COLO829 (cell line): ENCODE data around the gene NKG7.

Source experiments
- DNase-seq: peaks from one replicate; pipeline ENCODE4 v3.0.0; 2012; ENCODE audit warnings: low spot score

NKG7 gene

GRCh38 chr19:51361239-51361638 lies 11.2 kb downstream of the NKG7 start:
- DNase-seq, result no peak

- DNase-seq, result no peak
Observed at GRCh38 chr19:51359294-51359693, 13.2 kb downstream of the NKG7 start.

- no peak for DNase-seq
Observed at GRCh38 chr19:51357952-51358351, 14.5 kb downstream of the NKG7 start.

GRCh38 chr19:51356159-51356801 lies 16.2 kb downstream of the NKG7 start:
- DNase-seq, result no peak

GRCh38 chr19:51354742-51355148 lies 17.7 kb downstream of the NKG7 start:
- DNase-seq, result peak; percentile 90

- DNase-seq, result no peak
Observed at GRCh38 chr19:51354103-51354741, 18.2 kb downstream of the NKG7 start.

- no peak for DNase-seq
Observed at GRCh38 chr19:51352783-51353360, 19.6 kb downstream of the NKG7 start.

- no peak for DNase-seq
Observed at GRCh38 chr19:51351266-51351990, 21.0 kb downstream of the NKG7 start.

- DNase-seq, result no peak
Observed at GRCh38 chr19:51347209-51347928, 25.1 kb downstream of the NKG7 start.

GRCh38 chr19:51346742-51347141 lies 25.7 kb downstream of the NKG7 start:
- no peak for DNase-seq

- no peak for DNase-seq
Observed at GRCh38 chr19:51345076-51345620, 27.3 kb downstream of the NKG7 start.

GRCh38 chr19:51342631-51343569 lies 29.6 kb downstream of the NKG7 start:
- no peak for DNase-seq

- DNase-seq, result no peak
Observed at GRCh38 chr19:51341976-51342580, 30.4 kb downstream of the NKG7 start, which contains the start of gene VSIG10L. TSS of gene VSIG10L (minus strand) at chr19:51342139. CDS start at chr19:51342124, 15 bp downstream.

- no peak for DNase-seq
Observed at GRCh38 chr19:51341066-51341465, 31.4 kb downstream of the NKG7 start.

GRCh38 chr19:51339687-51340656 lies 32.5 kb downstream of the NKG7 start:
- DNase-seq, result peak; percentile 99

GRCh38 chr19:51339313-51339686 lies 33.2 kb downstream of the NKG7 start:
- no peak for DNase-seq

- peak; percentile 79 for DNase-seq
Observed at GRCh38 chr19:51338563-51339312, 33.7 kb downstream of the NKG7 start.

- no peak for DNase-seq
Observed at GRCh38 chr19:51337861-51338562, 34.4 kb downstream of the NKG7 start.
